Pancreas (tissue), 10 donors: ENCODE data around the gene C7orf25. TPM values are rescaled to one million over a fixed set of nuclear protein-coding genes. Genes with fewer than 3 reads are reported as not detected.
A peak's percentile ranks its signal among the peaks of the same experiment; 100 is the strongest.

Source experiments
- ATAC-seq, 4 donors: fragments of 200-7000 bp; cut with Tn5 transposase; one replicate each; pipeline versions ENCODE4 v1.8.0 to v1.9.1; 2020; ENCODE audit warnings: mild to moderate bottlenecking in 4 of 4, moderate library complexity in 4 of 4
- DNase-seq, 6 donors: peaks; one replicate each; pipeline ENCODE4 v3.0.0-alpha.2; 2020
- FAIRE-seq: peaks from 2 replicates; lab custom pipeline; 2012; peaks lifted over from hg19 to GRCh38; lab: Jason Lieb, UNC
- H3K27ac ChIP-seq, 4 donors: fragments of 200-600 bp; sonication (generic); 1 replicate in 3 of 4; 2 replicates in 1 of 4; pipeline versions ENCODE4 v1.5.0 to v1.8.0; 2020
- H3K27me3 ChIP-seq, 4 donors: fragments of 200-600 bp; one replicate each; pipeline ENCODE4 v1.8.0; 2021
- H3K36me3 ChIP-seq, 3 donors: fragments of 200-600 bp; sonication (generic) in 1 of 3; one replicate each; pipeline versions ENCODE4 v1.5.0 to v1.8.0; 2020 to 2021
- H3K4me1 ChIP-seq, 3 donors: fragments of 200-600 bp; one replicate each; pipeline ENCODE4 v1.8.0; 2021
- H3K4me3 ChIP-seq, 4 donors: fragments of 200-600 bp; sonication (generic) in 2 of 4; one replicate each; pipeline versions ENCODE4 v1.5.0 to v1.8.0; 2020 to 2021
- H3K9me3 ChIP-seq, 4 donors: fragments of 200-600 bp; one replicate each; pipeline ENCODE4 v1.8.0; 2021
- WGBS, 2 donors: extraction: QIAGEN DNeasy Blood & Tissue Kit; methylation state at CpG; one replicate each; pipeline ENCODE4 v1.1.7; 2013; 5-methylcytosine and 5-hydroxymethylcytosine counted together
- intact Hi-C, 3 donors: fragments of 100-400 bp; cut with DNase I; formaldehyde crosslinking; loops; one replicate each; pipeline versions ENCODE4 v1.11.1 to v1.14.2; 2022
- polyA plus RNA-seq, 2 donors: library from polyadenylated mRNA; stranded (reverse); fragments of 200-250 nt; gene quantifications; one replicate each; pipeline ENCODE4 v1.2.3, GENCODE V29; 2013
- total RNA-seq, 6 donors: library from RNA; stranded (reverse); fragmentation: NEBNext Ultra II Directional in 4 of 6; extraction: Animal tissue kit (Norgen Biotek cat#: 25700) in 4 of 6; gene quantifications; one replicate each; pipeline versions ENCODE4 v1.2.1 to v1.2.4, GENCODE V29; 2021 to 2023
- TF ChIP-seq, protein P1 (sequence below), 4 donors: fragments of 200-600 bp; sonication (generic) in 3 of 4; IDR thresholded peaks; one replicate each; pipeline versions ENCODE4 v1.5.0 to v1.8.0; 2021; ENCODE audit warnings: antibody characterized with exemption in 4 of 4
- donor health status: healthy with polysubstance abuse.
- donor health status: DM: no; HTN: no; CAD: no; lungs with moderate emphysema.
- donor health status: DM: no; HTN: no; CAD: no.
- donor health status: control.
- donor health status: control.
- donor health status: Bipolar disorder and iron deficiency.
- donor health status: DM: yes; HTN: yes; CAD: no.
- donor health status: DM: no; HTN: no; CAD: no.
- donor health status: DM: no; HTN: no; CAD: no.
- donor health status: DM: yes; HTN: yes; CAD: no.

The C7orf25 gene
- total RNA-seq (1 to 10 TPM; 2.7 to 3.9 (median 3.0) TPM), polyA plus RNA-seq (1 to 10 TPM; 2.7 to 3.0 TPM)

DNA sequence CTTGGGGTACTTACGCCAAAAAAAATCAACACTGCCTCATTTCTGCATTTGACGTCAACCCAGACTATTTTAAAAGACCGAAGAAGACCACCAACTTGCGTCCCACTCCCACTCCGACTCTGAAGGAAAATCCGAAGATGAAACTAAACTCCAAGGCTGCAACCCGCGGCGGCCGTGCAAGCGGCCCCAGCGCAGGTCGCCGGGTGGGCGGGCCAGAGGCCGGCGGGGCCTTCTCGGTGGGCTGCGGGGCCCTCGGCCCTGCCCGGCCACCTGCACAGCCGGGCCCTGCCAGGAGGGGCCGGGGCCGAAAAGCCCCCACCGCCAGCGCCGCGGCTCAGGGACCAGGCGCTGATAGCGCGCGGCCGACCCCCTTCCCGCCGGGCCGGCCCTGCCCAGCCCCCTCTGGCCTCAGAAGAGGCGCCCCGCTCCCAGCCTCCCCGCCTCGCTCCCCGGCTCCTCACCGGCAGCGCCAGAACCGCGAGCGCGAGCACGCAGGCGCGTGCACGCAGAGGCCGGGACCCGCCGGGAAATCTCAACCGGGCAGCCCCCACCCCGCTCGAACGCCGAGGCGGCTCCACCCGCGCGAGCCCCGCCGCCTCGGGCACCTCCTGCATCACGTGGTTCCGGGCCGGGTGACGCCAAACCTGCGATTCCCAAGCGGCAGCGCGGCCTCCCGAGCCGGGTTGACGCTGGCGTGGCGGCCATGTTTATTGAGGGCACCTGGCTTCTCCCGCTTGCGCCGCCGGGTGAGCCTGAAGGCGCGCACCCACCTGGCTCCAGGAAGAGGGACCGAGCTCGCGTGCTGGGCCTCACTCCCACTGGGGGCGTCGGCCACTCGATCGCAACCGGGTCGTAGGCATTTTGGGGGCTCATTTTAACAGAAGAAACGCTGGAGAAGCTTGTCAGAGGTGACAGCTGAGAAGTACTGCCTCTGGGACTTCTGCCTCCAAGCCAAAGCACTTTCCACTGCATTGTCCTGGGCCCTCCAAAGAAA lies at the start of gene C7orf25:
TSS of gene C7orf25 (minus strand) at position 617 of the 994 bp plus-strand sequence. CDS start 1,170 bp downstream, outside the sequence.
- intact Hi-C loops = no loop called here
- Histone ChIP-seq H3K4me3 (peak within 1 kb of the TSS; percentile 63 to 92 (median 78)), H3K36me3 (peaks cover 0 to 6% (median 0%) of the 10 kb centered on the region in 3 donors), H3K9me3 (no peaks in the 10 kb centered on the region), H3K4me1 (peaks cover 20 to 37% (median 27%) of the 10 kb centered on the region in 3 donors), H3K27ac (peak within 1 kb of the TSS; percentile 50 to 80 (median 69)), H3K27me3 (no peaks in the 10 kb centered on the region)
- peak; percentile 97 to 99 (median 98) for DNase-seq
- peak; percentile 95 to 97 (median 96) for ATAC-seq
- 0% methylated on average over 69 to 95 of the region's 95 CpGs for WGBS, 2 donors
- FAIRE-seq = no peak
- TF ChIP-seq, protein P1, sequence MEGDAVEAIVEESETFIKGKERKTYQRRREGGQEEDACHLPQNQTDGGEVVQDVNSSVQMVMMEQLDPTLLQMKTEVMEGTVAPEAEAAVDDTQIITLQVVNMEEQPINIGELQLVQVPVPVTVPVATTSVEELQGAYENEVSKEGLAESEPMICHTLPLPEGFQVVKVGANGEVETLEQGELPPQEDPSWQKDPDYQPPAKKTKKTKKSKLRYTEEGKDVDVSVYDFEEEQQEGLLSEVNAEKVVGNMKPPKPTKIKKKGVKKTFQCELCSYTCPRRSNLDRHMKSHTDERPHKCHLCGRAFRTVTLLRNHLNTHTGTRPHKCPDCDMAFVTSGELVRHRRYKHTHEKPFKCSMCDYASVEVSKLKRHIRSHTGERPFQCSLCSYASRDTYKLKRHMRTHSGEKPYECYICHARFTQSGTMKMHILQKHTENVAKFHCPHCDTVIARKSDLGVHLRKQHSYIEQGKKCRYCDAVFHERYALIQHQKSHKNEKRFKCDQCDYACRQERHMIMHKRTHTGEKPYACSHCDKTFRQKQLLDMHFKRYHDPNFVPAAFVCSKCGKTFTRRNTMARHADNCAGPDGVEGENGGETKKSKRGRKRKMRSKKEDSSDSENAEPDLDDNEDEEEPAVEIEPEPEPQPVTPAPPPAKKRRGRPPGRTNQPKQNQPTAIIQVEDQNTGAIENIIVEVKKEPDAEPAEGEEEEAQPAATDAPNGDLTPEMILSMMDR (IDR thresholded peaks at IDR 0.05) = no peak

DNA sequence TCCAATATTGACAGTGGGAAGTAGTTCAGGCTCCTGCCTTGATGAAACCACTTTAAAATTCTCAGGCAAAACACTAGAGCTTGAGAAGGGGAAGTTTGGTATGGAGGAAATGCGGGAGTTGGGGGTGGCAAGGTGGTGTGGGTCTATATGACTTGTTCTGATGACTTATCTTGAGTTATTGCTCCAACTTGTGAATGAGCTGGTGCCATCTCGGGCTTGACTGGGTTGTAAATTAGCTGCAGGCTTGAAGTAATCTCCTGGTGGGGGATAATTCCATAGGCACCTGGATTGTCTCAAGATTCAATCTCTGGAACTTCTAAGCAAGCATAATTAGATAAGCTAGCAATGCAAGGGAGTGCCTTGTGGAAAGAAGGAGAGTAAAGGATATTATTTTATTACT lies 49.3 kb upstream of the C7orf25 start:
- FAIRE-seq (no peak), DNase-seq (no peak), ATAC-seq (no peak)
- 48 to 60% methylated on average over 2 of the region's 2 CpGs for WGBS, 2 donors
- no peaks in the 10 kb centered on the region for H3K27me3 ChIP-seq
- H3K9me3 ChIP-seq = no peaks in the 10 kb centered on the region
- no peaks in the 10 kb centered on the region for H3K4me1 ChIP-seq
- intact Hi-C loops = no loop called here
- TF ChIP-seq, protein P1 (IDR thresholded peaks at IDR 0.05) = no peak
- no peak overlapping the region for H3K4me3 ChIP-seq
- no peak overlapping the region for H3K27ac ChIP-seq
- no peaks in the 10 kb centered on the region for H3K36me3 ChIP-seq

DNA sequence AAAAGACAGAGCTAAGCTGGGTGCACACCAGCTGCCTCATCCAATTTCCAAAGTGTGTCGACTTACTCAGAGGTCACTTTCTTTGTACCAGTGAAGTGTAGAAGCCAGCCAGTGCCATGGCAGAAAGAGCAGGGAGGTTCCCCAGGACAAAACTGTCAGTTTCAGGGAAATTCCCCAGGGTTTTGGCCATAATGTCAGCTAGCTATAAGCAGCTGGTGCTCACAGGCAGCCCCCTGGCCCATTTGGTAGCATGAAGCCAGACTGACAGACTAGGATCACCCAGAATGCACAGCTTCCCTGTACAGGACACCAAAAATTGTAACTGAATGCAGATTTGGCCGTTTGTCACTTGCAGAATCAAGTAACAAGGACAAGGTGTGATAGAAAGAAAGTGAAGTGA lies 48.9 kb upstream of the C7orf25 start:
- intact Hi-C loops = no loop called here
- H3K36me3 ChIP-seq = no peaks in the 10 kb centered on the region
- no peak overlapping the region for H3K4me3 ChIP-seq
- H3K4me1 ChIP-seq = no peaks in the 10 kb centered on the region
- DNase-seq (no peak), FAIRE-seq (no peak), ATAC-seq (no peak)
- no peaks in the 10 kb centered on the region for H3K9me3 ChIP-seq
- TF ChIP-seq, protein P1 (IDR thresholded peaks at IDR 0.05) = no peak
- 51 to 63% methylated on average over 2 of the region's 2 CpGs for WGBS, 2 donors
- no peak overlapping the region for H3K27ac ChIP-seq
- no peaks in the 10 kb centered on the region for H3K27me3 ChIP-seq

DNA sequence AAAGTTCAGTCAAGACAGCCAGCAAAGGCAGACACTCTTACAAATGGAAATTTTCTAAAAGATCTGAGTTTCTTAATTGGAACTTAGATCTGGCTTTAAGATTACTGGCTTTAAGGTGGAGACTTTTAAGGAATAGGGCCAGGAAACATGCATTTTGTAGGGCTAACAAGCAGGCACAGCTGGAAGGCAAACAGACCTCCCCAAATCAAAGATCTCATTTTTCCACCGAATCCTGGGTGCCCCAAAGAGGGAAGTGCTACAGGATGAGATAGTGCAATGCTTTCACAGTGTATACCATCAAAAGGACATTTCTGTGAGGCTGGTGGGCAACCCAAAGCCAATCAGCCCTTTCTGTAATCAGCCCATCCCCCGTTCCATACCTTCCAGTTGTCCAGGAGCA lies 47.7 kb upstream of the C7orf25 start:
- FAIRE-seq (no peak), DNase-seq (no peak), ATAC-seq (no peak)
- H3K4me1 ChIP-seq = no peaks in the 10 kb centered on the region
- 54 to 69% methylated on average over 2 of the region's 2 CpGs for WGBS, 2 donors
- no peaks in the 10 kb centered on the region for H3K9me3 ChIP-seq
- intact Hi-C loops = no loop called here
- no peaks in the 10 kb centered on the region for H3K27me3 ChIP-seq
- H3K27ac ChIP-seq = no peak overlapping the region
- H3K36me3 ChIP-seq = no peaks in the 10 kb centered on the region
- H3K4me3 ChIP-seq = no peak overlapping the region
- TF ChIP-seq, protein P1 (IDR thresholded peaks at IDR 0.05) = no peak

DNA sequence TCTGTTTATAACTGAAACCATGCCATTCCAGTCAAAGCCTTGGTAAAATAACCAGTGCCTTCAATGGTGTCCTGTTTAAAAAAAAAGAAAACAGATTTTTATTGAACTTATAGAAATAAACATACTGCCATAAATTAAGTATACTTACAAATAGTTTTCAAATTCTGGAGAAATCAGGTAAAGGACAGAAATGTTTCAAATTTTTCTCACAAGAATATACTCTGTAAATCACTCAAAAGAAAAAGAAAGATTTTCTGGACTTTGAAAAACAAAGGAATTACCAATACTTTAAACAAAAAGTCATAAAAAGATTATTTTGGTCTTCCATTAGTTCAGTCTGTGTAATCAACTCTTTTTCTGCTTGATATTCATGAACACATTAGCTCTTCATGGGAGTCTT lies 44.2 kb upstream of the C7orf25 start:
- no peak overlapping the region for H3K4me3 ChIP-seq
- FAIRE-seq = no peak
- H3K27ac ChIP-seq = no peak overlapping the region
- H3K27me3 ChIP-seq = no peaks in the 10 kb centered on the region
- ATAC-seq = no peak
- H3K9me3 ChIP-seq = no peaks in the 10 kb centered on the region
- intact Hi-C loops = no loop called here
- no peak for DNase-seq
- H3K4me1 ChIP-seq = no peaks in the 10 kb centered on the region
- TF ChIP-seq, protein P1 (IDR thresholded peaks at IDR 0.05) = no peak
- no peaks in the 10 kb centered on the region for H3K36me3 ChIP-seq
